Hematopoietic multipotent progenitor cell treated with erythropoietin and hydrocortisone succinate and interleukin-3 and kit ligand, for 17 days (in vitro differentiated cells): Measurements from ENCODE around the gene KRTAP21-2.
"Not testable (repeated sequence)": the region's sequence is repeated elsewhere in the genome, so short reads cannot be mapped to it uniquely, and the experiment has no call there.

Experiments used
- DNase-seq: peaks from one replicate; pipeline ENCODE4 v3.0.0-alpha.2; 2015; ENCODE audit warnings: low spot score

Gene KRTAP21-2

GRCh38 chr21:30747159-30747558, at the start of gene KRTAP21-2:
Gene KRTAP21-2 (minus strand): TSS chr21:30747259. CDS start chr21:30747202, 57 bp downstream.
- DNase-seq = no peak

GRCh38 chr21:30793581-30794314, 46.7 kb upstream of the KRTAP21-2 start:
- DNase-seq = no peak

DNA sequence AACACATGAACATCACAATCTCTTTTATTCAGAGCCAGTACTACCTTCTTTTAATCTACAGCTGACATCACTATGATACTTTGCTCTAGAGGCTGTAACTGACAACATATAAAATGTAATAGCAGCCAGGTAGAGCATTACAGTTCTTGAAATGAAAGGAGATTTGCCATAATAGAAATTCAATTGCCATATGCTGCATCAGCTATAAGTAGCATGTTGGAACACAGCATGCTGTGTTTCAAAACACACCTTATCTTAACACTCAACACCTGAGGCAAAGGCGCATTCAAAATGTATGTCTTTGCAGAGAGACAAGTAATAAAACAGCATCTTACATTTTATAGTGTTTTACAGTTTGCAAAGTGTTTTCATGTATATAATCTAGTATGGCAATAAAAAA, 32.2 kb upstream of the KRTAP21-2 start:
- no peak for DNase-seq

- no peak for DNase-seq
Observed at GRCh38 chr21:30769724-30770431, 22.8 kb upstream of the KRTAP21-2 start.

DNA sequence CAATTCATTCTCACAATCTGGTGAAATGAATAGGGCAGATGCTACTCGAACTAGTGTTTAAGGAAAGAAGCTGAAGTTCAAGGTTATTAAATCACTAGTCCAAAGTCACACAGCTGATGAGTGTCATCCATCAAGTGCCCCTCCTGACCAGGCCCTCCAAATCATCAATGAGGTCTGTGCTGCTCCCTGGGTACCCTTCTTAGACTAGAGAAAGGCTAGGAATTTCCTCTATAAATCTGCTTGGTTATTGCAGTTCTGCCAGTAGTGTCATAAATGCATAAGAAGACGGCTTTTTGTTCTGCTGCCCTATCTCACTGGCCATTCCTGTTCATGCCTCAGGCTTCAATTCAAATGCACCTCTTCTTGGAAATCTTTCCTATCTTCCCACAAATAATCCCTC, 13.7 kb upstream of the KRTAP21-2 start:
- DNase-seq = no peak

DNA sequence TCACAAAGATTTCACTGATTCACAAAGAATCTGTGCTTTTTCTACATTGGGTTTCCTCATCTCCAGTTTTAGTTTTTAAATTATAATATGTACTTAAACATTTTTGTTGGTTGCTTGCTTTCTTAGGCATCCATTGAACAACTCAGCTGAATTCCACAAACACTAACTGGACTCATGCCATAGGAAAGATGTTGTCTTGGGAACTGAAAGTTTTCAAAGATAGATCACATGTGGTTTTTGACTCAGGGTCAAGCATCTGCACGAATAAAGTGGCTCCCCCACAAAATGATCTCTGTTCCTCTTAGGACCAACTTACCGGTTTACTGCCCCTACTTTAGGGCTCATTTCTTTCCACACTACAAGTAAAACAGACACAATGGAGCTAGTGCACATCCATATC, 11.2 kb upstream of the KRTAP21-2 start:
- DNase-seq = no peak

DNA sequence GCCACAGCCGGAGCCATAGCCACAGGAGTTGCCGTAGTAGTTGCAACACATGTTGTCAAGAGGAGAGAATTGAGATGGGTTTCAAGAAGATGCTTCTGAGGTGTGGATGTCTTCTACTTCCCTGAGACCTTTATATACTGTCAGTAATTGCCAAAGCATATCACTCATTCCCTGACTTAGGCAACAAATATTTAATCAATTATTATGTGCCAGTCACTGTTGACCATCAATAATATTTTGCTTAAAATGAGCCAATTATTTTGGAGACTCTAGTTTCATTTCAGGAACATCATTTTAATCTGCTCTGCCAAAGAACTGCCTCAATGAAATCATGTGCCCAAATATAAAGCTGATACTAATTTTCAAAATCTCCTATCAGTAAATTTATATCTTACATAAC, 8.3 kb upstream of the KRTAP21-2 start, which contains the start of gene KRTAP21-1:
Gene KRTAP21-1 (minus strand): TSS at position 101 of the 400 bp plus-strand sequence. CDS start 50 bp downstream, at position 51.
- not testable (repeated sequence) for DNase-seq

- DNase-seq = no peak
Observed at GRCh38 chr21:30740462-30740861, 6.6 kb downstream of the KRTAP21-2 start.

DNA sequence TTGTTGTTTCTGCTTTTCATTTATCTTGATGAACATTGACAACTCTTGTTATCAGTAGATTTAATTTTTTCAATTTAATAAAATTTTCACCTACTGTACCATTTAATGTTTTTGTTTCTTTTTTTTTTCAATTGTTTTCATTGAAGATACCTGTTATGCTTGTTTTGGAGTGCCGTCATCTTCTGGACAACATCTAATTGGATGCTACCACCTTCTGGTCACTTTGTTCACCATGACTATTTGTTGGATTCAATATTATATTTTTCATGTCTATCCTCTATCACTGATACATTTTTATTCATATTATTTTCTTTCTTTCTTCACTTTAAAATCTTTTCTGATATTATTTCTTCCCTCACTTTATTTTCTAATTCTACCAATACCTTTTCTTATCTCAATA, 14.0 kb downstream of the KRTAP21-2 start:
- no peak for DNase-seq

GRCh38 chr21:30726726-30727125, 20.3 kb downstream of the KRTAP21-2 start:
- no peak for DNase-seq

DNA sequence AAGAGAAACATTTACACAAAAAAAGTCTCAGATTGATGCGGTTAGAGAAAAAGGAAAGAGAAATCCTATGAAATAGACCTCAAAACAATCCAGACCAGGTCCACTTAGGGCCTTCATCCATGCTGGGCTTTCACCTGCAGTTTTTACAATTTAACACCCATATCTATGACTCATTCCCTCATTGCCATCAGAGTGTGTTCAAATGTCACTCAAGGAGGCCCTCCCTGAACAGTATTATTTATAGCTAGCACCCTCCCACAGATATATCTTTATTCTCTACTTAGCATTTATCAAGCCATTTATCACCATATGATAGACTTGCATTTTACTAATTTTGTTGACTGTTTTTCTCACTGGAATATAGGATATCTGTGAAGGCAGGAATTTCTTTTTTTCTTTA, 27.7 kb downstream of the KRTAP21-2 start:
- no peak for DNase-seq

- no peak for DNase-seq
Observed at GRCh38 chr21:30718239-30718909, 28.7 kb downstream of the KRTAP21-2 start, which contains the start of gene KRTAP21-3. Gene KRTAP21-3 (minus strand): TSS chr21:30718777. CDS start chr21:30718759, 18 bp downstream.

DNA sequence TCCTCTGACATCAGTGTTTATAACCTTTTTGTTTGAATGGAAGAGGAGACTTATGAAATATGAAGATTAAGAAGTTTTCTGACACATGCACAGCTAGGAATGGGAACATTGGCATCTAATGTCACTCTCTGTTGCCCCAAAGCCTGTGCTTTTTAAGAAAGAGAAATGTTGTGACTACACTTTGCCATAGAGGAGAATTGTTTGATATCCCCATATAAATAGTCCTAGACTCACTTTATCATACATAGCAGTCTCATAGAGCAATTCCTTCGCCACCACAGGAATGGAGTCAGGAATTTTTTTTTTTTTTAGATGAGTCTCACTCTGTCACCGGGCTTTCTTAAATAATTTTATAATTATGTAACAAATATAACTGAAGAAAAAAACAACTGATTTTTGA, 30.0 kb downstream of the KRTAP21-2 start:
- no peak for DNase-seq

- DNase-seq = no peak
Observed at GRCh38 chr21:30714946-30715345, 32.1 kb downstream of the KRTAP21-2 start.

DNA sequence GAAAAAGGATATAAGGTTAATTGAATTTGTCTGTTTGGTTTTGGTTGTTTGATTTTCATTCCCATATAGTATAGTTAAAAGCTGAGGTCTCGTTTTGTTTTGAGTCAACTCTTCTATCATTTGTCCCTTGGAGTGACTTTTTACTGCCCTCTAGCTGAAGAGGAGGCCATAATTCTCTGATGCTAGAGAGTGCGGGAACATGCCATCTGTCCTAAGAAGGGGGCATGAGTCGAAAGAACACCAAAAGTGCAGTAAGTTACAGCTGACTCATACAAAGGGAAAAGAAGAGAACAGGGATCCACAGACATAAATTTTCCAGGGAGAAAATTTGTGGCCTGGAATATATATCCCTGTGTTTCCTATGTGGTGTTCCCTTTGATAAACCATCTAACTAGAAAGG, 32.6 kb downstream of the KRTAP21-2 start:
- DNase-seq = no peak

- DNase-seq = no peak
Observed at GRCh38 chr21:30713766-30714165, 33.3 kb downstream of the KRTAP21-2 start.

- no peak for DNase-seq
Observed at GRCh38 chr21:30710499-30710898, 36.6 kb downstream of the KRTAP21-2 start.

GRCh38 chr21:30707409-30707808, 39.6 kb downstream of the KRTAP21-2 start:
- DNase-seq = no peak
